ENCODE data around the gene TSSK2.

Gene TSSK2

GRCh38 chr22:19125474-19126308, 5.4 kb upstream of the TSSK2 start:
- no peak for DNase-seq

DNA sequence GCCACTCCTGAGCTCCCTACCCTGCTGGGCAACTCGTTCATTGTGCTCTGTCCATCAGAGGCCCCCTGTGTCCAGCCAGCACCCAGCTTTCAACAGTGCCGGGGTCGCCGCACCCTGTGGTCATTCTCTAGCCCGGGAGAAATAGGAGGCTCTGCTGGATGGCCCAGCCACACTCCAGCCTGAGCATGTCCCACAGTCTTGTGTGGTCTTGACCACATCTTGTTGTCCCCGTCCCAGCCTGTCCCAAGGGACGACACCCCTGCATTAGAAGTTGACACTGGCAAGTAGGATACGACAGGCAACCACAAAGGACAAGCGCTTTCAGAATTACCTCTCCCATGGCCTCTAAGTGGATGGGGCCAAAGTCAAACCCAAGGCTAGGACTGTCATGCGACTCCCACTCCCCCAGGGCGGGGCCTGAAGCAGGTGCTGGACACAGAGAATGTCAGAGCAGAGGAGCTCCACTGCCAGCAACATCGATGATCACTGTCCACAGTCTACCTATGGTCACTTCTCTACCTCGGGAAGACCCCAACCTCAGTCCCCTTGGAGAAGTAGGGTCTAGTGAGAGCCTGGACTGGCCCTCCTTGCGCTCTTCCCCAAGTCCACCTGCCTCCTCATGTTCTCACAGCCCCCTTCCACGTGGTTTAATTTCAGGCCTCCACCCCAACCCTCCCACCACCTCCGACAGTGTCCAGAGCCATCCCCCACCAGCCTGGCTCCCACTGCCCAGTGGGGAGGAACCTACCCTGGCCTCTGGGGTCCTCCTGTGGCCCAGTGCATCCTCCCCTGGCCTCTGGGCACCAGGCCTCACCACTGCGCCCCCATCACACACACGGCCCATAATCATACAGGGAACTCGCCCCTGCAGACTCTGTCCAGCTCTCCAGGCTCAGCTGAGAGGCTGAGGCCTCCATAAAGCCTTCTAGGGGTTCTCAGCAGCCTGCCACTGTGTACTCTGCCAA, 4.5 kb upstream of the TSSK2 start:
- DNase-seq: no peak

DNA sequence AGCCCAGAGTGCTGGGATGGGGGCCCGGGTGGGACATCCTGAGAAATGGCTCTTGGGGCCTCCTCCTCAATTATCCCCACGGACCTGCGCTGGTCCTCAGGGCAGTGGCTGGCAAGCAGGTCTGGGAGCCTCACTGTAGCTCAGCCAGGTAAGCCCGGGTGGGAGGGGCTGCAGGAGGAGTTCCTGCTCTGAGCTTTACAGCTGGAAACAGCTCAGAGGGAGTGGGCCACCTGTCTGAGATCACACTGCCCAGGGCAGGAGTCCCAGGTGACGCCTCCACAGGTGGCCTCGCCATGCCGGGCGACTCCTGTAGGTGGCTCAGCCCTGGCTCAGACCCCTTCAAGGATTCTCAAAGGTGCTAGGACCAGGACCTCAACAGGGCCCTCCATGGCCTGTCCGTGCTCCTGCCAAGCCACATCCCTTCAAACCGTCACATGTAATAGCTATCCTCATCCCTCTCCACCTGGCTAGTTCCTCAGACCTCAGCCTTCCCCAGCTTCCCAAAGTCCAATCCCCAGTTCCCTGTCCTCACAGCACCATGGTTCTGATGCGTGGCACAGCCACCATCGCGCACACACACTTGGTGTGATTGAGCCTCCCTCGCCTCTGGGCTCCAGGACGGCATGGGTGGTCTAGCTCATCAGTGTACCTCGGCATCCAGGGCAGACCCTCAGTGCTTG, 3.6 kb upstream of the TSSK2 start:
- DNase-seq: no peak

- no peak for DNase-seq
Measured at GRCh38 chr22:19128009-19128401, 3.1 kb upstream of the TSSK2 start.

GRCh38 chr22:19128946-19129727, 2.0 kb upstream of the TSSK2 start:
- no peak for DNase-seq

GRCh38 chr22:19129871-19130270, 1.2 kb upstream of the TSSK2 start:
- no peak for DNase-seq

DNA sequence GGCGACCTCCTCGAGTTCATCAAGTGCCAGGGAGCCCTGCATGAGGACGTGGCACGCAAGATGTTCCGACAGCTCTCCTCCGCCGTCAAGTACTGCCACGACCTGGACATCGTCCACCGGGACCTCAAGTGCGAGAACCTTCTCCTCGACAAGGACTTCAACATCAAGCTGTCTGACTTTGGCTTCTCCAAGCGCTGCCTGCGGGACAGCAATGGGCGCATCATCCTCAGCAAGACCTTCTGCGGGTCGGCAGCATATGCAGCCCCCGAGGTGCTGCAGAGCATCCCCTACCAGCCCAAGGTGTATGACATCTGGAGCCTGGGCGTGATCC, 542 bp downstream of the TSSK2 start:
- DNase-seq: no peak

GRCh38 chr22:19132153-19132552, 1.0 kb downstream of the TSSK2 start:
- DNase-seq: no peak

- DNase-seq: no peak
Measured at GRCh38 chr22:19132693-19133400, 1.7 kb downstream of the TSSK2 start.

GRCh38 chr22:19133561-19133960, 2.5 kb downstream of the TSSK2 start:
- no peak for DNase-seq

DNA sequence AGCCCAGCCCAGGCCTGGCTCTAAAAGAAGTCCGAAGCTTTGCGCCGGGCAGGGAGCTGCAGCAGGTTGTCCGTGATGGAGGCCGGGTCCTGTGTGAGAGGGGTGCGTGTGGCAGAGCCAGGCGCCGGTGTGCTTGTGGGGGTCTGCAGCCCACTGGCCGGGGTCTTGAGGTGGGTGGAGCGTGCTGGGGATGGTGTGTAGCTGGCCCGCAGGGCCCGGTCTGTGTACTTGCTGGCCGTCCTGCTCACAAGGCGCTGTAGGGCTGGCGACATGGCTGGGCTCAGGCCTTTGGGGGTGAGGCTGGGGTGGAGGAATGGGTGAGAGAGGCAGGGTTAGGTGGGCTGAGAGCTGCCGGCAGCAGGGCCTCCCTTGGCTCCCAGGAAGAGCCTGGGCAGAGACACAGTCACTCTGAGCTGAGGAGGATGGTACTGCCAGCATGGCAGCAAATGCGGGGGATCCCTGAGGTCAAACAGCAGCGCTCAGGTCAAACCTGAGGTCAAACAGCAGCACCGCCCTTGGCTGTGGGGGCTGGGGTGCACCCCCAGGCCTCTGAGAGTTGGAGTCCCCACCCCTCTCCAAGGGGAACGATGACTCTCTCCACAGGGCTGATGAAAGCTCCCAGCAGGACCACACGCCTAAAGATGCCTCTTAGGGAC, 3.2 kb downstream of the TSSK2 start:
- DNase-seq: no peak

DNA sequence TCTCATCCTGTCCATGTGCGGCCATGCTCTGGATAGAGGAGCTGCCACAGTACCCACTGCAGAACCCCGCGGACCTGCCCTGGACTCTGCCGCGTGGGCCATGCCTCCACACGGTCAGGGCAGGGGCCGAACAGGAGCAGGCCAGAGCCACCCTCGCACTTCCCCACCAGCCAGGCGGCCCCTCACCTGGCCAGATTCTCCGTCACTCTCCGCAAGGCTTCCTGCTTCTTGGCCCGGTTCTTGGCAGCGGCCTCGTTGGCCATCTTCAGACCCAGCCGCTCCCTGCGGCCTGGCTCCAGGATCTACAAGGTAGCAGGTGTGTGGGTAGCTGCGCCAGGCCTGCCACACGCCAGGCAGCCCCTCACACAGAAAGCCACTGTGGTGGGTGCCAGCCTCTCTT, 3.8 kb downstream of the TSSK2 start:
- no peak for DNase-seq

DNA sequence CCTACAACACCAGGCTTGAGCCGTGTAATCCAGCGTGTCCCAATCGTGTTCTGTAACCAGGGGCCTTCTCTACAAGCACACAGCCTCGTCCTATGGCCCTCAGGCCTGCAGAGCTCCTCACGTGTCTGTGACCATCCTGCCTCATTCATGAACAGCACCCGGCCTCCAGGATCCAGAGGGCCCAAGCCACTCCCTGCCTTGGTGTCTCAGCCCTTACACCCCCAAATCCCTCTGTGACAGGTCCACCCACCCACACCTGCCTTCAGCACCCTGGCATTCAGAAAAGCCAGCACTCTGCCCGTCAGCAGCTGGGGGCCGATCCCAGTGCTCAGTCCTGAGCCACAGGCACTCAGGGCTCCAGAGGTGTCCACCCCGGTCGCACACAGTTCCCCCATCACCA, 5.8 kb downstream of the TSSK2 start:
- no peak for DNase-seq

DNA sequence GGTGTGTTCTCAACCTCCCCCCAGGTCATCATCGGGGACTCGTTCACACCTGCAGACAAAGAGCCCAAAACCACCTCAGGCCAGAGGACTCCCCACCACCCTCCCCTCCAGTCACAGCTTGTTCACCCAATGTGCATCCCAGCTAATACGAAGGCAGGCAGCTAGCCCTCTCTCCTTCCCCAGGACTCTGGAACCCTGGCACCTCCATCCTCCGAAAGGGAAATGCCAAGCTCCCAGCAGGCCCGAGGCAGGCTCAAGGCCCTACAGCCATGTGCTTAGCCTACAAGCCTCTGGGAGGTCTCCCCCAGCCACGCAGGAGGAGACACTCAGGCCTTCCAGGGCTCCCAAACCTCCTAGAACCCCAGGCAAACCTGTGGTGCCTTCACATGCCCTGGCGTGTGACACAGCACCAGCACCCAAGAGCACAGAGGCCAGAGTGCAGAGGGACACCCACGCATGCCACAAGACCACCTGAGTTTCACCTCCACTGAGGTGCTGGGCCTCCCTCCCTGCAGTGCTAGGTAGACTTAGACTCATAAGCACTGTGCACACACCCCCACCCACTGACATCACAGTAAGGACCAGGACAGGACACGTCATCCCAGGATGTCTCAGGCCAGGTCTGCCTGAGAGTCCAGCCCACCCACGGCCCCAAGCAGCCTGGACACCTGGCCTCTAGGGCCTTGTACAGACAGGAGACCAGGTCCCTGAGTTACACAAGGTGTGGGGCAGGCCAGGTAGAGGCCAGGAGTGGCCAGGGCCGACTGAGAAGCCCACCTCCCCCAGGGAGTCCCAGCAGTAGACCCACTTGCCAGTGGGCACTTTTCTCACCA, 6.5 kb downstream of the TSSK2 start:
- no peak for DNase-seq

GRCh38 chr22:19138217-19139000, 7.3 kb downstream of the TSSK2 start:
- no peak for DNase-seq

DNA sequence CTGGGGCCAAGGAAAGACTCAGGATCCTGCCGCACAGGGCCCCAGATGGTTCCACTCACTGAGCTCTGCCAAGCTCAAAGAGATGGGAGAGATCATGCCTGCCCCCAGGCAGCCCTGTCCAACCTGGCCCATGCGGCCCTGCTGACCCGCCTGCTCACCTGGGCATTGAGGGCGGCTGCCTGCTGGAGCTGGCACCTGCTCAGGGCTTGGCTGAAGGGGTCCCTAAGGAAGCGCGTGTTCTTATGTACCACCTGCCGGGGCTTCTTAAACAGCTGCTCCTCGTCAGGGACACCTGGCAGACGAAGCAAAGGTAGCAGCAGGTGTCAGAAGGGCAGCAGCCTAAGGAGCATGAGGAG, 7.9 kb downstream of the TSSK2 start:
- no peak for DNase-seq

- DNase-seq: no peak
Measured at GRCh38 chr22:19139974-19140373, 8.9 kb downstream of the TSSK2 start.

GRCh38 chr22:19142394-19142793, 11.3 kb downstream of the TSSK2 start:
- no peak for DNase-seq

- no peak for DNase-seq
Measured at GRCh38 chr22:19143212-19143611, 12.1 kb downstream of the TSSK2 start.

DNA sequence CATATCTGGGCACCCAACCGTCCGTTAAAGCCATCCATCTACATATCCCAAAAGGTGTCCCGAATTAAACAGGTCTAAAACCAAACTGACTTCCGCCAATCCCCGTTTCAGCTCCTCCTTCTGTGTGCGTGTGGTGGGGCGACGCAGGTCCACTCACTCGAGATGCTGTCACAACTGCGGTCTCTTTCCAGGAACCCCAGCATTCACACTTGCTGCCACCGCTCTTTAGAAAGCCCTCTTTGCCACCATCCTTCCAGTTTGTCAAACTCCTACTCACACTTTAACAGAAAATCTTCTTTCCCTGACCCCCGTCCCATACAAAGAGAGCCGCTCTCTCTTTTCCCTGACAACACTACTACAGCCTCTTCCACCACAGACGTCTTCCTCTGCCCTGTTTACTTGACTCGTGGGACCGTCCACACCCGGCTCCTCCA, 12.9 kb downstream of the TSSK2 start:
- no peak for DNase-seq
